Right lobe of liver (tissue), 4 donors: ENCODE measurements around the gene NLGN1.
"Not testable (repeated sequence)": the region's sequence is repeated elsewhere in the genome, so short reads cannot be mapped to it uniquely, and the experiment has no call there.

Experiments used
- CTCF ChIP-seq, 4 donors: fragments of 200-600 bp in 3 of 4; fragments of 450-650 bp in 1 of 4; IDR thresholded peaks; one replicate each; pipeline versions ENCODE4 v1.5.1 to v1.8.0; 2016 to 2022; ENCODE audit warnings: antibody characterized with exemption in 4 of 4, mild to moderate bottlenecking in 2 of 4
- POLR2A ChIP-seq: fragments of 450-650 bp; IDR thresholded peaks from one replicate; pipeline ENCODE4 v1.6.1; 2017; ENCODE audit warnings: antibody characterized with exemption, mild to moderate bottlenecking
- donor health status: DM: no; HTN: no; CAD: no.
- donor health status: DM: no; HTN: no; CAD: no.
- donor health status: DM: no; HTN: yes; CAD: no.

GRCh38 chr3:173381936-173382335, 15.6 kb upstream of the NLGN1 start:
- TF ChIP-seq CTCF (IDR thresholded peaks at IDR 0.05); POLR2A: not testable (repeated sequence)
